Suprapubic skin (tissue), 4 donors: ENCODE measurements around the gene OR4K2.

ENCODE experiments used
- POLR2A ChIP-seq, 2 donors: fragments of 450-650 bp; IDR thresholded peaks; one replicate each; pipeline ENCODE4 v1.6.1; 2017; ENCODE audit warnings: antibody characterized with exemption in 2 of 2, mild to moderate bottlenecking in 2 of 2, moderate library complexity in 2 of 2
- POLR2AphosphoS5 ChIP-seq, 3 donors: sonication (generic); formaldehyde crosslinking; IDR thresholded peaks; one replicate each; pipeline ENCODE4 v1.6.1; 2017; ENCODE audit warnings: antibody characterized with exemption in 3 of 3
- TF ChIP-seq, protein P1 (sequence below), 2 donors: fragments of 200-600 bp in 1 of 2; fragments of 450-650 bp in 1 of 2; sonication (generic) in 1 of 2; IDR thresholded peaks; one replicate each; pipeline ENCODE4 v1.5.1; 2016 to 2019; ENCODE audit warnings: antibody characterized with exemption in 2 of 2, mild to moderate bottlenecking in 1 of 2, moderate library complexity in 1 of 2

DNA sequence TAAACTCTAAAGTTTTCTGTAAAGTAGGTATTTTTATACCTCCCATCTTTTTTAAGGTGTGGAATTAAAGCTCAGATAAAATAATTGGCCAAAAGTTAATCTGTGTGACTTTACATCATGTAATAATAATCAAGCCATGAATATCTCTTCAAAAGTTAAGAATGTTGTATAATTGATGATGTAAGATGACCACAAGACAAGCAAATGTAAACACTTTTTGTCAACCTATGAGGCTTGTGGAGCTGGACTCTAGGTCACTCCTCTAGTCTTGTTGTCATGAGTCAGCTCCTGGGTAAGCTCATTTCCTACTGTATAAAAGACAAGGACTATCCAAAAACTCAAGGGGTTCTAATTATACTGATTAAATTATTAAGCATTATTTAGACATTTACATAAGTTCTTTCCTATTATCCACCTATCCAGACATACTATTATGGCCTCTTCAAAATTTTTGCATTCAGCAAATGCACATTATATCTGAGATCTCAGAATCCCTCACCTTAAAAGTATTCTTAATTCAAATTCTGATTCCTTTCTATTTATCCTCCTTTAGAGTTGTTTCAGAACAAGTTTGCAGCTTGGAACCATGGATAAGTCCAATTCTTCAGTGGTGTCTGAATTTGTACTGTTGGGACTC lies 45.2 kb downstream of the OR4K2 start, which contains the start of gene OR4K5:
- TF ChIP-seq, protein P1, sequence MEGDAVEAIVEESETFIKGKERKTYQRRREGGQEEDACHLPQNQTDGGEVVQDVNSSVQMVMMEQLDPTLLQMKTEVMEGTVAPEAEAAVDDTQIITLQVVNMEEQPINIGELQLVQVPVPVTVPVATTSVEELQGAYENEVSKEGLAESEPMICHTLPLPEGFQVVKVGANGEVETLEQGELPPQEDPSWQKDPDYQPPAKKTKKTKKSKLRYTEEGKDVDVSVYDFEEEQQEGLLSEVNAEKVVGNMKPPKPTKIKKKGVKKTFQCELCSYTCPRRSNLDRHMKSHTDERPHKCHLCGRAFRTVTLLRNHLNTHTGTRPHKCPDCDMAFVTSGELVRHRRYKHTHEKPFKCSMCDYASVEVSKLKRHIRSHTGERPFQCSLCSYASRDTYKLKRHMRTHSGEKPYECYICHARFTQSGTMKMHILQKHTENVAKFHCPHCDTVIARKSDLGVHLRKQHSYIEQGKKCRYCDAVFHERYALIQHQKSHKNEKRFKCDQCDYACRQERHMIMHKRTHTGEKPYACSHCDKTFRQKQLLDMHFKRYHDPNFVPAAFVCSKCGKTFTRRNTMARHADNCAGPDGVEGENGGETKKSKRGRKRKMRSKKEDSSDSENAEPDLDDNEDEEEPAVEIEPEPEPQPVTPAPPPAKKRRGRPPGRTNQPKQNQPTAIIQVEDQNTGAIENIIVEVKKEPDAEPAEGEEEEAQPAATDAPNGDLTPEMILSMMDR (IDR thresholded peaks at IDR 0.05), result no peak
- no peak for TF ChIP-seq POLR2AphosphoS5 (IDR thresholded peaks at IDR 0.05)
- no peak for TF ChIP-seq POLR2A (IDR thresholded peaks at IDR 0.05)
